H7 (cell line): Measurements from ENCODE around the gene CINP. TPM values are rescaled to one million over a fixed set of nuclear protein-coding genes. Genes with fewer than 3 reads are reported as not detected.
A peak's percentile ranks its signal among the peaks of the same experiment; 100 is the strongest.
"Not testable (repeated sequence)": the region's sequence is repeated elsewhere in the genome, so short reads cannot be mapped to it uniquely, and the experiment has no call there.

Experiments used
- DNase-seq: peaks from one replicate; pipeline ENCODE4 v3.0.0; 2012
- H3K27me3 ChIP-seq: 2 replicates; pipeline ENCODE4 v1.6.0; 2011; ENCODE audit warnings: mild to moderate bottlenecking, low read length; ENCODE audit not compliant: control insufficient read depth, insufficient read depth
- H3K36me3 ChIP-seq: replicated peaks from 2 replicates; pipeline ENCODE4 v1.5.1; 2011; ENCODE audit warnings: low read length; ENCODE audit not compliant: control insufficient read depth, insufficient read depth
- H3K4me3 ChIP-seq: 2 replicates; pipeline ENCODE4 v1.5.1; 2011; ENCODE audit warnings: low read depth, mild to moderate bottlenecking, control low read depth, low read length, moderate library complexity; ENCODE audit not compliant: insufficient read depth
- total RNA-seq: library from RNA; depleted of rRNA; stranded (reverse); fragments of >200 nt; shearing (Covaris generic); gene quantifications from 2 replicates; pipeline ENCODE4 v1.2.3, GENCODE V29; 2014

CINP gene
- total RNA-seq, 1 experiment from 2014 or later = 42.3 TPM

DNA sequence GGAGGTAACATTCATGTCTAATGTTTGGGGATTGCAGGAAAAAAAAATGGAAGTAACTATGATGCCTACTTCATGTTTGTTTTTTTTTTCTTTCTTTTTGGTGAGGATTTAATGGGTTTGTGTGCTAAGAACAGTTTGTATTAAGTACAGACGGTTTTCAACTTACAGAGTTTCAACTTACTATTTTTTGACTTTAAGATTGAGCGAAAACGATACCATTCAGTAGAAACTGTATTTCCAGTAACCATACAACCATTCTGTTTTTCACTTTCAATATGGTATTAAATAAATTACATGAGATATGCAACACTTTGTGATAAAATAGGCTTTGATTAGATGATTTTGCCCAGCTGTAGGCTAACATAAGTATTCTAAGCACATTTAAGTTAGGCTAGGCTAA lies 10.4 kb upstream of the CINP start:
- H3K4me3 ChIP-seq = no peak overlapping the region
- no peaks in the 10 kb centered on the region for H3K27me3 ChIP-seq
- peaks cover 4% of the 10 kb centered on the region; the same call in 1 of the 2 replicates for H3K36me3 ChIP-seq
- DNase-seq = no peak

- no peak for DNase-seq
- H3K36me3 ChIP-seq = no peaks in the 10 kb centered on the region
- H3K4me3 ChIP-seq = no peak overlapping the region
- no peaks in the 10 kb centered on the region for H3K27me3 ChIP-seq
Measured at GRCh38 chr14:102371361-102371760, 8.7 kb upstream of the CINP start.

DNA sequence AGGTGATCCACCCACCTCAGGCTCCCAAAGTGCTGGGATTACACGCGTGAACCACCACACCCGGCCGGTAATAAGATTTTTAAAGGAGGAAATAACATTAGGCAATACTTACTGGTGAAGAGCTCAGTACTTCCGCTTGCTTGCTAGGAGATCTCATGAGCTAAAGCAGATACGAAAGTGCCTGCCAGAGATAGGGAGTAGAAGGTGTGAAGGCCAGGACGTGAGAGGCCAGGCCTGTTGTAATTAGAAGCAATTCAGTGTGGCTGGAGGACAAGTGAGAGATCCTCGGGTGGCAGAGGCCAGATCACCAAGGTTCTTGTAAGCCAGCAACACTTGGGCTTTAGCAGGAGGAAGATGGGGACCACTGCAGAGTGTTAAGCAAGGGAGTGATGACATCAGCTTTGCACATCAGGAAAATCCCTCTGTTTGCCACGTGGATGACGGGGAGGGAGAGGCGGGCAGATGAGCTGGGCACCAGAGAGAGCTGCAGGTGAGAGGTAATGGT lies 7.7 kb upstream of the CINP start:
- no peak overlapping the region for H3K4me3 ChIP-seq
- no peak for DNase-seq
- H3K36me3 ChIP-seq = no peaks in the 10 kb centered on the region
- H3K27me3 ChIP-seq = no peaks in the 10 kb centered on the region

- peak overlapping the region; percentile 81 for H3K4me3 ChIP-seq
- peak; percentile 84 for DNase-seq
Measured at GRCh38 chr14:102363182-102363943, 673 bp upstream of the CINP start.

GRCh38 chr14:102362084-102362483 lies 606 bp downstream of the CINP start:
- peak; percentile 40 for DNase-seq
- Histone ChIP-seq H3K36me3 (no peaks in the 10 kb centered on the region; the same call in 1 of the 2 replicates), H3K4me3 (peak overlapping the region; percentile 81), H3K27me3 (no peaks in the 10 kb centered on the region)

More at GRCh38 chr14:102363182-102363943, 673 bp upstream of the CINP start:
- Histone ChIP-seq H3K36me3 (no peaks in the 10 kb centered on the region), H3K27me3 (no peaks in the 10 kb centered on the region)

DNA sequence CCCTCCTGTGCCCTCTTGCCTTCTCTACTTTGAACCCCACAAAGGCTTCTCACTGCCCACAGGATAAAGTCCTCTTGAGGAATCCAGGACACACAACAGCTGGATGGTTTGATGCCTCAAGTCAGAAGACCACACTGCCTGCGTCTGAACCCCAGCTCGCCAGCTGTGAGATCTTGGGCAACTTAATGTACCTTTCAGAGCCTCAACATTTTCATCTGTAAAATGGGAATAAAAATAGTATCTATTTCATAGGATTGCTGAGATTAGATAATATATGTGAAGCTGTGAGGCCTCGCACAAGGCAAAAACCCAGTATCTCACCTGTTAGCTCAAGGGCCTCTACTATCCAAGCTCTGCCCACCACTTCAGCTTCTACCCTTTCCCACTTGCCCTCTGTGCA lies 2.3 kb downstream of the CINP start:
- no peaks in the 10 kb centered on the region; the same call in none of the 2 replicates for H3K36me3 ChIP-seq
- DNase-seq = no peak
- H3K4me3 ChIP-seq = no peak overlapping the region
- H3K27me3 ChIP-seq = no peaks in the 10 kb centered on the region

- Histone ChIP-seq H3K4me3 (no peak overlapping the region), H3K27me3 (no peaks in the 10 kb centered on the region), H3K36me3 (no peaks in the 10 kb centered on the region; the same call in none of the 2 replicates)
- DNase-seq = no peak
Measured at GRCh38 chr14:102359341-102359740, 3.3 kb downstream of the CINP start.

GRCh38 chr14:102356280-102356679 lies 6.4 kb downstream of the CINP start:
- DNase-seq = no peak
- no peak overlapping the region for H3K4me3 ChIP-seq
- H3K27me3 ChIP-seq = no peaks in the 10 kb centered on the region
- peaks cover 1% of the 10 kb centered on the region for H3K36me3 ChIP-seq

- Histone ChIP-seq H3K4me3 (no peak overlapping the region), H3K27me3 (no peaks in the 10 kb centered on the region), H3K36me3 (peaks cover 1% of the 10 kb centered on the region)
- no peak for DNase-seq
Measured at GRCh38 chr14:102353126-102353619, 9.5 kb downstream of the CINP start.

- Histone ChIP-seq H3K4me3 (no peak overlapping the region), H3K36me3 (peaks cover 1% of the 10 kb centered on the region), H3K27me3 (no peaks in the 10 kb centered on the region)
- no peak for DNase-seq
Measured at GRCh38 chr14:102352213-102352612, 10.5 kb downstream of the CINP start.

DNA sequence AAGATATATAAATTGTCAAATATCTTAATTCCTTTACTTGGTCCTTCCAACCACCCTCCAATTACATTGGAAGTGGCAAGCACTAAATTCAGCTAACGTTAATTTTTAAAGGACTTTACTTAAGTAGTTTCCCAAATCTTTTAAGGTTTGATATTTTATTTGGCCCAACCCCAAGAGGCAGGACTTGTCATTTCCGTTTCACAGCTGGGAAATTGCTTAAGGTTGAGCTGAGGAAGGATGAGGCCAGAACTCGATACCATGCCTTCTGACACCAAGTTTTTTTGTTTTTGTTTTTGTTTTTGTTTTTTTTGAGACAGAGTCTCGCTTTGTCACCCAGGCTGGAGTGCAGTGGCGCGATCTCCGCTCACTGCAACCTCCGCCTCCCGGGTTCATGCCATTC lies 11.1 kb downstream of the CINP start:
- DNase-seq, H3K36me3 ChIP-seq, H3K27me3 ChIP-seq: not testable (repeated sequence)

GRCh38 chr14:102351023-102351422 lies 11.7 kb downstream of the CINP start:
- DNase-seq = no peak
- peaks cover 1% of the 10 kb centered on the region for H3K36me3 ChIP-seq

More for the DNA sequence above, 11.1 kb downstream of the CINP start:
- not testable (repeated sequence) for H3K4me3 ChIP-seq

GRCh38 chr14:102348376-102348775 lies 14.3 kb downstream of the CINP start:
- DNase-seq = no peak
- Histone ChIP-seq H3K27me3 (no peaks in the 10 kb centered on the region), H3K36me3 (peaks cover 5% of the 10 kb centered on the region), H3K4me3 (no peak overlapping the region)

More at GRCh38 chr14:102351023-102351422, 11.7 kb downstream of the CINP start:
- Histone ChIP-seq H3K27me3 (no peaks in the 10 kb centered on the region), H3K4me3 (no peak overlapping the region)

GRCh38 chr14:102346645-102347044 lies 16.0 kb downstream of the CINP start:
- peaks cover 4% of the 10 kb centered on the region for H3K36me3 ChIP-seq

DNA sequence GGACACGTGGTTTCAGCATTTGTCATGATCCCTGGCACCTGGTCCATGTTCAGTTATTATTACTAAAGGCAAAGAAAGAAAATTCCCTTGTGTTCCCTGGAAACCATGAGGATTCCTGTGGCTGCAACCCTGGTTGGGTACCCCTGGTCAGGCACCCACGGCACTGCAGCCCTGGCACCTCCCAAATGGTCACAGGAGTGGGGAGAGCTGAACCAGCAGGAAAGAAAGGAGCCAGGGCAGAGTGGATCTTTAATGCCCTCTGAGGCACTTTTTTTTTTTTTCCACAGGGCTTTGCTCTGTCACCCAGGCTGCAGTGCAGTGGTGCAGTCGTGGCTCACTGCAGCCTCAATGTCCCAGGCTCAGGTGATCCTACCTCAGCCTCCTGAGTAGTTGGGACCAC lies 17.5 kb downstream of the CINP start:
- H3K27me3 ChIP-seq = no peaks in the 10 kb centered on the region
- H3K4me3 ChIP-seq = no peak overlapping the region
- peaks cover 7% of the 10 kb centered on the region for H3K36me3 ChIP-seq
- DNase-seq = no peak

More at GRCh38 chr14:102346645-102347044, 16.0 kb downstream of the CINP start:
- Histone ChIP-seq H3K27me3 (no peaks in the 10 kb centered on the region), H3K4me3 (no peak overlapping the region)
- DNase-seq = no peak
